IMR-90 (cell line): ENCODE measurements around the gene FLRT1. TPM values are rescaled to one million over a fixed set of nuclear protein-coding genes. Genes with fewer than 3 reads are reported as not detected.

ENCODE experiments used
- ATAC-seq: fragments of 200-7000 bp; cut with Tn5 transposase; 2 replicates; pipeline ENCODE4 v1.9.1; 2020; ENCODE audit warnings: low read depth, mild to moderate bottlenecking, moderate library complexity
- BruUV-seq: library from RNA; stranded (reverse); fragments of 400-500 nt; replicated peaks from 2 replicates; lab custom pipeline; 2021; lab: Mats Ljungman, UMichigan
- CTCF ChIA-PET: fragments of 300-600 bp; formaldehyde crosslinking; extraction: SDS; loops from one replicate; lab custom pipeline; 2021; ENCODE audit warnings: antibody characterized with exemption; lab: Yijun Ruan, JAX
- POLR2A ChIA-PET: fragments of 300-600 bp; sonication (Branson Sonifier 250); formaldehyde crosslinking; loops from one replicate; lab custom pipeline; 2022; ENCODE audit warnings: antibody characterized with exemption; ENCODE audit not compliant: unreplicated experiment; lab: Charles Lee
- DNase-seq: peaks from one replicate; pipeline ENCODE4 v3.0.0; 2013
- H2AFZ ChIP-seq: replicated peaks from 2 replicates; pipeline ENCODE3; 2013; ENCODE audit warnings: low read length, mild to moderate bottlenecking; ENCODE audit not compliant: poor library complexity
- H2AK5ac ChIP-seq: 2 replicates; pipeline ENCODE4 v1.6.1; 2013; ENCODE audit warnings: low read depth, low read length, inconsistent platforms
- H2AK9ac ChIP-seq: replicated peaks from 2 replicates; pipeline ENCODE3; 2013; ENCODE audit warnings: mild to moderate bottlenecking, low read depth, low read length, moderate library complexity; ENCODE audit not compliant: poor library complexity
- H2BK120ac ChIP-seq: 2 replicates; pipeline ENCODE4 v1.6.1; 2013; ENCODE audit warnings: low read depth, low read length, inconsistent platforms
- H2BK15ac ChIP-seq: 3 replicates; pipeline ENCODE4 v1.6.1; 2013; ENCODE audit warnings: low read depth, low read length, inconsistent platforms
- H2BK20ac ChIP-seq: 2 replicates; pipeline ENCODE4 v1.6.1; 2013; ENCODE audit warnings: low read depth, mild to moderate bottlenecking, inconsistent platforms, low read length, moderate library complexity
- H2BK5ac ChIP-seq: 2 replicates; pipeline ENCODE4 v1.6.1; 2013; ENCODE audit warnings: mild to moderate bottlenecking, low read depth, low read length, inconsistent platforms; ENCODE audit not compliant: poor library complexity, severe bottlenecking
- H3K14ac ChIP-seq: replicated peaks from 2 replicates; pipeline ENCODE4 v1.6.1; 2013; ENCODE audit warnings: low read depth, low read length, inconsistent platforms
- H3K18ac ChIP-seq: 2 replicates; pipeline ENCODE4 v1.6.1; 2013; ENCODE audit warnings: low read depth, low read length, control low read depth
- H3K23ac ChIP-seq: 2 replicates; pipeline ENCODE4 v1.6.1; 2013; ENCODE audit warnings: low read depth, low read length, inconsistent platforms
- H3K27ac ChIP-seq: 2 replicates; pipeline ENCODE4 v1.5.1; 2013; ENCODE audit warnings: mild to moderate bottlenecking, control low read depth, low read length; ENCODE audit not compliant: insufficient read depth
- H3K27me3 ChIP-seq: 2 replicates; pipeline ENCODE4 v1.6.1; 2013; ENCODE audit warnings: low read length; ENCODE audit not compliant: control insufficient read depth, insufficient read depth
- H3K36me3 ChIP-seq: 2 replicates; pipeline ENCODE4 v1.6.1; 2013; ENCODE audit warnings: low read length, mixed read lengths; ENCODE audit not compliant: control insufficient read depth, insufficient read depth
- H3K4ac ChIP-seq: 2 replicates; pipeline ENCODE4 v1.6.1; 2013; ENCODE audit warnings: low read depth, low read length, inconsistent platforms
- H3K4me1 ChIP-seq: 2 replicates; pipeline ENCODE4 v1.6.1; 2013; ENCODE audit warnings: low read length, mixed read lengths; ENCODE audit not compliant: control insufficient read depth, insufficient read depth
- H3K4me2 ChIP-seq: 2 replicates; pipeline ENCODE4 v1.6.1; 2013; ENCODE audit warnings: low read depth, mild to moderate bottlenecking, control low read depth, low read length, moderate library complexity
- H3K4me3 ChIP-seq: 2 replicates; pipeline ENCODE4 v1.5.1; 2013; ENCODE audit warnings: low read depth, mild to moderate bottlenecking, control low read depth, low read length, moderate library complexity; ENCODE audit not compliant: insufficient read depth
- H3K56ac ChIP-seq: 2 replicates; pipeline ENCODE4 v1.6.1; 2013; ENCODE audit warnings: low read length, inconsistent platforms; ENCODE audit not compliant: insufficient read depth; ENCODE audit errors: extremely low read depth
- H3K79me1 ChIP-seq, 2 experiments: 2 replicates each; pipeline ENCODE4 v1.6.1; 2013; ENCODE audit warnings: low read length in 2 of 2, inconsistent platforms in 1 of 2, low read depth in 1 of 2
- H3K9ac ChIP-seq: 2 replicates; pipeline ENCODE4 v1.6.1; 2013; ENCODE audit warnings: low read depth, low read length, control low read depth
- H3K9me1 ChIP-seq: 2 replicates; pipeline ENCODE4 v1.6.1; 2013; ENCODE audit warnings: low read length, inconsistent platforms; ENCODE audit not compliant: insufficient read depth
- H3K9me3 ChIP-seq: 2 replicates; pipeline ENCODE4 v1.6.1; 2013; ENCODE audit warnings: low read length; ENCODE audit not compliant: control insufficient read depth, insufficient read depth
- H4K20me1 ChIP-seq: 2 replicates; pipeline ENCODE4 v1.6.1; 2013; ENCODE audit warnings: low read length, inconsistent platforms; ENCODE audit not compliant: insufficient read depth
- H4K5ac ChIP-seq: 2 replicates; pipeline ENCODE4 v1.6.1; 2013; ENCODE audit warnings: mild to moderate bottlenecking, low read depth, low read length, control low read depth
- H4K8ac ChIP-seq, 2 experiments: 2 replicates each; pipeline ENCODE4 v1.6.1; 2013; ENCODE audit warnings: low read depth in 2 of 2, low read length in 2 of 2, control low read depth in 1 of 2, inconsistent platforms in 1 of 2
- H4K91ac ChIP-seq: 2 replicates; pipeline ENCODE4 v1.6.1; 2013; ENCODE audit warnings: low read depth, low read length, inconsistent platforms; ENCODE audit not compliant: insufficient read depth
- BHLHE40 ChIP-seq: fragments of 150-350 bp; IDR thresholded peaks from 2 replicates; pipeline ENCODE4 v1.6.1; 2016; ENCODE audit warnings: mild to moderate bottlenecking, low read depth, low read length
- RAD21 ChIP-seq: IDR thresholded peaks from 2 replicates; pipeline ENCODE4 v1.6.1; 2012; ENCODE audit warnings: low read length, improper control_type of control experiment
- RFX5 ChIP-seq: IDR thresholded peaks from 2 replicates; pipeline ENCODE4 v1.8.0; 2012; ENCODE audit warnings: low read depth, mild to moderate bottlenecking, low read length, moderate library complexity
- WGBS, 2 experiments: methylation state at CpG; one replicate each; pipeline versions ENCODE4 v1.1.5 to v1.1.7; 2013; ENCODE audit warnings: missing lambda C conversion rate in 2 of 2; ENCODE audit not compliant: insufficient read length in 1 of 2; ENCODE audit errors: extremely low coverage in 2 of 2; 5-methylcytosine and 5-hydroxymethylcytosine counted together
- dilution Hi-C: fragments of 300-500 bp; cut with HindIII; formaldehyde crosslinking; loops from one replicate; pipeline ENCODE4 v1.14.3; 2018; ENCODE audit warnings: low sequenced_read_pairs; ENCODE audit not compliant: unreplicated experiment
- in situ Hi-C: fragments of 300-500 bp; cut with MboI; formaldehyde crosslinking; loops from 3 replicates; pipeline ENCODE4 v1.14.3; 2019; ENCODE audit warnings: low sequenced_read_pairs, inconsistent platforms, mixed read lengths
- intact Hi-C: fragments of 100-400 bp; cut with micrococcal nuclease; formaldehyde crosslinking; loops from 2 replicates; pipeline ENCODE4 v1.10.0; 2022
- polyA plus RNA-seq, 3 experiments: library from polyadenylated mRNA; depleted of rRNA; stranded (reverse); fragments of >200 nt; gene quantifications; 2 replicates each; pipeline ENCODE4 v1.2.3, GENCODE V29; 2012; ENCODE audit warnings: low replicate concordance in 1 of 3
- total RNA-seq: library from RNA; depleted of rRNA; stranded (reverse); fragments of >200 nt; gene quantifications from 2 replicates; pipeline ENCODE4 v1.2.3, GENCODE V29; 2012
- TF ChIP-seq, protein P1 (sequence below): fragments of 150-350 bp; IDR thresholded peaks from 2 replicates; pipeline ENCODE4 v1.6.1; 2017; ENCODE audit warnings: mild to moderate bottlenecking, antibody characterized with exemption, low read length, low read depth

The FLRT1 gene
- total and polyA plus RNA-seq, 2 of the 4 experiments (the other 2 are of a cell fraction): under 0.01 to 0.07 TPM

GRCh38 chr11:64043545-64043944, 7.8 kb downstream of the FLRT1 start:
- WGBS, 2 experiments: 100% methylated on average over 4 of the region's 5 CpGs; no CpG with 5 or more reads in 1 of the 2 experiments
- in situ Hi-C loops: no loop called here
- Histone ChIP-seq H4K5ac (no peak overlapping the region), H3K79me1 (no peaks in the 10 kb centered on the region), H3K56ac (no peak overlapping the region), H3K18ac (no peak overlapping the region), H3K9me3 (no peaks in the 10 kb centered on the region), H3K23ac (no peak overlapping the region), H3K4me2 (no peak overlapping the region), H3K27ac (no peak overlapping the region), H2AFZ (no peak overlapping the region), H2BK120ac (no peak overlapping the region), H4K91ac (no peak overlapping the region), H2AK9ac (no peak overlapping the region), H3K14ac (no peak overlapping the region), H3K9me1 (no peaks in the 10 kb centered on the region), H2BK5ac (no peak overlapping the region), H3K36me3 (no peaks in the 10 kb centered on the region), H2BK20ac (no peak overlapping the region), H2AK5ac (no peak overlapping the region), H3K4me3 (no peak overlapping the region), H4K20me1 (peaks cover 5% of the 10 kb centered on the region; the same call in 1 of the 2 replicates), H3K9ac (no peak overlapping the region), H4K8ac (no peak overlapping the region), H3K4ac (no peak overlapping the region), H3K27me3 (no peaks in the 10 kb centered on the region; the same call in 1 of the 2 replicates), H2BK15ac (no peak overlapping the region), H3K4me1 (no peaks in the 10 kb centered on the region)
- no peak for ATAC-seq
- POLR2A ChIA-PET: no interaction called here
- CTCF ChIA-PET: interaction anchor here (0.6 to 0.8 kb wide), 2 partner anchors 13 to 103 kb away, joined by 3 read pairs; no protein-coding TSS in a partner anchor
- no TSS peak for BruUV-seq
- DNase-seq: no peak
- dilution Hi-C loops: no loop called here
- TF ChIP-seq BHLHE40 (no peak), RAD21 (no peak), RFX5 (no peak)
- TF ChIP-seq, protein P1, sequence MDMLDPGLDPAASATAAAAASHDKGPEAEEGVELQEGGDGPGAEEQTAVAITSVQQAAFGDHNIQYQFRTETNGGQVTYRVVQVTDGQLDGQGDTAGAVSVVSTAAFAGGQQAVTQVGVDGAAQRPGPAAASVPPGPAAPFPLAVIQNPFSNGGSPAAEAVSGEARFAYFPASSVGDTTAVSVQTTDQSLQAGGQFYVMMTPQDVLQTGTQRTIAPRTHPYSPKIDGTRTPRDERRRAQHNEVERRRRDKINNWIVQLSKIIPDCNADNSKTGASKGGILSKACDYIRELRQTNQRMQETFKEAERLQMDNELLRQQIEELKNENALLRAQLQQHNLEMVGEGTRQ: no peak
- intact Hi-C loops: no loop called here
